ENCODE measurements around the gene HEYL. TPM values are rescaled to one million over a fixed set of nuclear protein-coding genes. Genes with fewer than 3 reads are reported as not detected.

Gene HEYL
- total and polyA plus RNA-seq, 2 of the 8 experiments (the other 6 are each of a cell fraction or from before 2014, with no cell fraction given), result 1.8 to 3.1 TPM

GRCh38 chr1:39668894-39669293, 29.5 kb upstream of the HEYL start:
- FAIRE-seq (no peak), DNase-seq (ENCODE audit: low read depth in 1 of 2, low spot score in 2 of 2) (no peak)
- Histone ChIP-seq H2BK12ac (ENCODE audit: low read depth, low read length) (no peak overlapping the region), H3K18ac (ENCODE audit: extremely low read depth, low read length) (no peak overlapping the region), H2BK15ac (ENCODE audit: low read length) (no peak overlapping the region), H4K8ac (ENCODE audit: extremely low read depth, insufficient read depth, low read length) (no peak overlapping the region), H3K9me3 (ENCODE audit: insufficient read depth in 2 of 2, low read depth in 1 of 2, low read length in 1 of 2) (no peaks in the 10 kb centered on the region; a peak in 1 of 4 replicates), H3K4me3 (ENCODE audit: extremely low read depth in 1 of 4, insufficient read depth in 2 of 4, low read depth in 3 of 4, low read length in 4 of 4) (no peak overlapping the region), H3K27me3 (replicated peaks in 1 of 4; ENCODE audit: control insufficient read depth in 3 of 4, extremely low read depth in 1 of 4, insufficient read depth in 3 of 4, low read length in 3 of 4) (peaks cover 54 to 90% (median 79%) of the 10 kb centered on the region in 4 experiments), H3K27ac (ENCODE audit: low read depth, low read length) (no peak overlapping the region), H3K79me2 (ENCODE audit: control insufficient read depth in 1 of 2, insufficient read depth in 2 of 2, low read length in 2 of 2) (no peaks in the 10 kb centered on the region), H2BK120ac (replicated peaks; ENCODE audit: low read depth, low read length) (no peak overlapping the region), H2BK20ac (ENCODE audit: low read length) (no peak overlapping the region), H2AFZ (ENCODE audit: low read length) (no peak overlapping the region), H4K5ac (ENCODE audit: insufficient read length, low read depth, low read length) (no peak overlapping the region), H3K36me3 (ENCODE audit: control insufficient read depth in 2 of 4, insufficient read depth in 4 of 4, low read length in 3 of 4) (peaks cover 0 to 3% (median 0%) of the 10 kb centered on the region in 4 experiments; a peak in 1 of 8 replicates), H4K20me1 (replicated peaks in 1 of 2; ENCODE audit: control insufficient read depth in 1 of 2, insufficient read depth in 2 of 2, low read length in 2 of 2) (peaks cover 1 to 6% of the 10 kb centered on the region in 2 experiments), H2BK5ac (ENCODE audit: low read depth, low read length) (no peak overlapping the region), H2AK5ac (ENCODE audit: low read depth, low read length) (no peak overlapping the region), H3K14ac (ENCODE audit: insufficient read length) (no peak overlapping the region), H3K23me2 (ENCODE audit: low read depth, low read length) (peaks cover 3% of the 10 kb centered on the region; the same call in 1 of the 2 replicates), H4K91ac (replicated peaks; ENCODE audit: insufficient read length, low read length) (no peak overlapping the region), H3K56ac (replicated peaks; ENCODE audit: insufficient read length, low read depth, low read length) (no peak overlapping the region), H3K4ac (replicated peaks; ENCODE audit: insufficient read length, low read depth, low read length) (no peak overlapping the region), H3K4me2 (ENCODE audit: insufficient read depth in 1 of 2, low read depth in 2 of 2, low read length in 2 of 2) (no peak overlapping the region), H3K23ac (ENCODE audit: insufficient read length) (no peak overlapping the region), H3K79me1 (ENCODE audit: low read depth, low read length) (no peaks in the 10 kb centered on the region), H3K9ac (replicated peaks in 1 of 4; ENCODE audit: extremely low read depth in 1 of 4, low read depth in 3 of 4, low read length in 3 of 4) (no peak overlapping the region), H3K4me1 (replicated peaks in 1 of 4; ENCODE audit: control insufficient read depth in 3 of 4, insufficient read depth in 4 of 4, low read length in 3 of 4) (peaks cover 0 to 11% (median 5%) of the 10 kb centered on the region in 4 experiments; a peak in 5 of 7 replicates)
- POLR2A ChIA-PET (ENCODE audit: partially characterized antibody), result interaction anchor here (0.7 to 1.8 kb wide), 3 partner anchors 13 to 60 kb away, joined by 3 to 5 read pairs (median 3); no protein-coding TSS in a partner anchor
- CTCF ChIA-PET (ENCODE audit: partially characterized antibody), result interaction anchor here (0.6 to 10.5 kb wide), 13 partner anchors 8 to 367 kb away, joined by 3 to 184 read pairs (median 31); no protein-coding TSS in a partner anchor
- TF ChIP-seq TBP (IDR thresholded peaks at IDR 0.05; ENCODE audit: low read depth, low read length), result no peak
- TF ChIP-seq SUZ12 (IDR thresholded peaks at IDR 0.05; ENCODE audit: low read length), result peak; percentile 43; the same call in 1 of the 2 replicates
- 94% methylated on average over 3 of the region's 3 CpGs; no CpG with 5 or more reads in 1 of the 2 experiments for WGBS, 2 experiments (ENCODE audit: extremely low coverage in 1 of 2, insufficient coverage in 1 of 2, insufficient read length in 1 of 2, insufficient replicate concordance in 2 of 2, low coverage in 1 of 2, low lambda C conversion rate in 2 of 2, missing lambda C conversion rate in 1 of 2)
